GM20000 (cell line): ENCODE results near the gene CMSS1.

Experiments used
- DNase-seq: peaks from one replicate; pipeline ENCODE4 v3.0.0; 2012; ENCODE audit warnings: low spot score
- TF ChIP-seq, protein P1 (sequence below): IDR thresholded peaks from 2 replicates; pipeline ENCODE4 v1.5.1; 2012; ENCODE audit warnings: mild to moderate bottlenecking, control low read depth; ENCODE audit errors: extremely low read depth, missing control alignments

CMSS1 gene

DNA sequence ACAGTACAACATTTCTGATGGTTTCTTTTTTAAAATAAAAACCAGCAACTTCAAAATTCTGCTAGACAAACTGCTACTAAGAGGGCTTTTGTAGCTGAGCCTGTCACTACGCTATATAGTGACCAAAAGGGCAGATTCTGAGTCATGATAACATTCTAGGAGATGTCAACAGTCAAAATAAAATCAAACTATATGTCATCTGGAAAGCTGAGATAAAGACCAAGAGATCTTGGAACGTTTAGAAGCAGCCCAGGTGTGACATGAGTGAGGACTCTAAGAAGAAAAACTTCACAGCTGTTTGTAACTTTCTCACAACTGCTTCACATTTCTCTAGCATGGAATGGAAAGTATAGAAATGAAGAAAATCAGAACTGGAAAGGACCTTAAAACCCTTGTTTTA, 212.0 kb downstream of the CMSS1 start:
- TF ChIP-seq, protein P1, sequence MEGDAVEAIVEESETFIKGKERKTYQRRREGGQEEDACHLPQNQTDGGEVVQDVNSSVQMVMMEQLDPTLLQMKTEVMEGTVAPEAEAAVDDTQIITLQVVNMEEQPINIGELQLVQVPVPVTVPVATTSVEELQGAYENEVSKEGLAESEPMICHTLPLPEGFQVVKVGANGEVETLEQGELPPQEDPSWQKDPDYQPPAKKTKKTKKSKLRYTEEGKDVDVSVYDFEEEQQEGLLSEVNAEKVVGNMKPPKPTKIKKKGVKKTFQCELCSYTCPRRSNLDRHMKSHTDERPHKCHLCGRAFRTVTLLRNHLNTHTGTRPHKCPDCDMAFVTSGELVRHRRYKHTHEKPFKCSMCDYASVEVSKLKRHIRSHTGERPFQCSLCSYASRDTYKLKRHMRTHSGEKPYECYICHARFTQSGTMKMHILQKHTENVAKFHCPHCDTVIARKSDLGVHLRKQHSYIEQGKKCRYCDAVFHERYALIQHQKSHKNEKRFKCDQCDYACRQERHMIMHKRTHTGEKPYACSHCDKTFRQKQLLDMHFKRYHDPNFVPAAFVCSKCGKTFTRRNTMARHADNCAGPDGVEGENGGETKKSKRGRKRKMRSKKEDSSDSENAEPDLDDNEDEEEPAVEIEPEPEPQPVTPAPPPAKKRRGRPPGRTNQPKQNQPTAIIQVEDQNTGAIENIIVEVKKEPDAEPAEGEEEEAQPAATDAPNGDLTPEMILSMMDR = no peak
- peak; percentile 7 for DNase-seq

DNA sequence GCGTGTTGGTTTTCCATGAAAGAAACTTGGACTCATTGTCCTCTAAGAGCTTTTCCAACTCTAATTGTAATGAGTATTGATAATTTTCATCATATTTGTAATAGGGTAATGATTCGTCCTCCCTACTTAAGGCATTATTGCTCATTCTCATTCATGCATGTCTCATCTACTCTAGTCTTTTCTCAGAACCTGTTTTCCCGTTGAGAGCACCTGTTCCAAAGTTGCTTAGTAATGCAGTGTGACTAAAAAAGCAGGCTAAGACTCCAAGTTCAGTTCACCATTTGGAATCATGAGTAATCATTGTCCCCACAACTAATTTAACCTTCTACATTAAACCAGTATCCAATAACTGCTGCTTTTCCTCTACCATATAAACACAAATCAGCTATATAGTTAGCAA, 212.7 kb downstream of the CMSS1 start:
- no peak for DNase-seq
- TF ChIP-seq, protein P1 = no peak

DNA sequence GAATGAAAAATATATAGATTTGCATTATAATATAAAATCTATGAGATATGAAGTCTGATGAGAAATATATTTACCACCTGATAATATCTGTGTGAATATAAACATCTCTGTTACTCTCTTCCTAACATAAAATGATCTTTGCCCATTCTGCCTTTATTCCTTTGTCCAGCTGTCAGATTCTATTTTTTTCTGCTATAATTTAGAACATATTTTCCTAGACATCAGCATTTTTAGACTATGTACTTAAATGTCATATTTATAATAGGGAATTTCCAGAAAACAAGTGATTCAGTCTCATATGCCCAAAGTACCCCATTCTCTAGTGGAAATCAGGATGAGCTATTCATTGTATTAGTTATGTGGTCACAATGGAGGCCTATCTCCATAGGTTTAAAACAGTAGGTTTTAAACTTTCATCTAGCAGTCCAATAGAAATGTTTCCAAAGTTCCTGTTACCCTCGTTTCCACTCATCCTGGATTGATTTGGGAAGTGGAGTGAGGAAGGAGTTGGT, 213.3 kb downstream of the CMSS1 start:
- TF ChIP-seq, protein P1 = no peak
- DNase-seq = no peak

DNA sequence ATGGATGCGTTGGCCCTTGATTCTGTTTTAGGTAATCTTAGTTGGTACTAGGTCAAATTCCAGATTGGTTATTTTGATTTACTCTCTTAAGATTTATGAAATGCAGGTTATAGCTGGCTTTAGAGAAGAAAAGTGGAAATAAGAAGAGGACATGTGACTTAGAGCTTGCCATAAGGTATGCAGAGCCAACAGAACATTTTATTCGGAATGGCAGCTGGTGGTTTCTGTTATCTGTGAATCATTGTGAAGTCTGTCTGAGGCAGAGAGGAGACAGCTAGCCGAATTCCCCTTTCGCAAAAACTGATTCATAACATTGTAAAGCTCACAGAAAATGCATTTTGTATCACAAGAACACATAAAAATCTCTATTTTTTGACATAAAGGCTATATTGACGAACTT, 214.6 kb downstream of the CMSS1 start:
- TF ChIP-seq, protein P1 = no peak
- DNase-seq = no peak

DNA sequence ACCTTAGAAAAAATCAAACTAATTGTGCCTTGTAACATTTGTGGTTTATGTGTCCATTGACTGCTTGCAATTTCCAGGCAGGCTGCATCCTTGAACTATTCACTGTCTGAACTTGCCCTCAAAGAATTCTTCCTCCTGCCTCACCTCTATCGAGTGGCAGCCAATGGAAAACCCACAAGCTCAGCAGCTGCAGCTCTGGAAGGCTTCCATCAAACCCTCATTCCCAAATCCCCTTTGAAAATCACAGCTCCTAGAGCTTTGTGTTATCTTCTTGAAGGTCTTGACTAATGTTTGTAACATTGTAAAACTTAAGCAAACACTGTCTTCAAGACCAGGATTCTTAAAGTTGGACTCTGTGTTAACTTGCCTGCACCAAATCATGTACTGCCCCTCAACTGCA, 215.5 kb downstream of the CMSS1 start:
- TF ChIP-seq, protein P1 = no peak
- no peak for DNase-seq

DNA sequence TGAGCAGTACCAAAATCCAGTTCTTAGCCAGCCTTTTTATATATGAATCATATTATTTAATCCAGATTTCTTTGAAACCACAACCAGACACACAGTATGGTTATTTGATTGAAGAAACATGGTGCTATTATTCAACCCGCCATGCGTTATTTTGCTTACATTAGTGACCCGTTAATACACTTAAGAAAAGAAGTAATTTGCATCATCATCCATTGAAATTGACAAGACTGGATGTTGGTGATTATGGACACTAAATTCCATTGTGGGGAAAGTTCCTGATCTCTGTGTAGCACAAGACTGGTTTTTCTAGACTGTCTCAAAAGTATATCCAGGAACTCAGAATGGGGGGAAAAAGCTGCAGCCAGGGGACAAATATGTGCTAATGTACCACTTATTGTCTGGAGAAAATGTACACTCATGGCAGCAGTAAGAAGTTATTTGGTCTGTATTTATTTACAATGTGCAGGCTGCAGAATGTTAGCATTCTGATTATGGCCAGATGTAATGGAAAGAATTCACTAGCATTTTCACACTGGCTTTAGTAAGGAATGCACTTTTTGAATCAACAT, 216.3 kb downstream of the CMSS1 start:
- TF ChIP-seq, protein P1 = no peak
- no peak for DNase-seq

DNA sequence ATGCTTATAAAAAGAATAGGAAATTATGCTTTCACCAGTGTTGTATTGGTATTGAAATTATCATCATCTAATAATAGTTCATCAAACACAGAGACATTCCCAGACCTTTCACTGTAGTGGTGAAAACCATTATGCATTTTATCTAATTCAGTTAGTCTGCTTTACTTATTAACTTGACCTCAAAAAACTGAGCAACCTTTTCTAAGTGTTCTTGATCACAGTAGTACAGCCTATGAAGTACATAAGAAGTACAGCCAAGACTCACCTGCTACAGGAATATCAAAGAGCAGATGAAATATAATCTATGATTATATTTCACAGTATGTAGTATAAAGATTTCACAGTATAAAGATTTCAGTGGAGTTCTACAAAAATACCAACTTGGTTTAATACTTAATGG, 221.4 kb downstream of the CMSS1 start:
- no peak for DNase-seq
- TF ChIP-seq, protein P1 = no peak
